ENCODE results near the gene GNRH2. TPM values are rescaled to one million over a fixed set of nuclear protein-coding genes. Genes with fewer than 3 reads are reported as not detected.

GNRH2 gene
- total and polyA plus RNA-seq, 2 donors: not detected

- H3K4me3 ChIP-seq (ENCODE audit: low read depth, low read length): no peak overlapping the region
- WGBS: 94% methylated on average over 8 of the region's 8 CpGs
- H3K4me1 ChIP-seq (ENCODE audit: insufficient read depth): no peaks in the 10 kb centered on the region
- DNase-seq (ENCODE audit: extremely low spot score): no peak
- H3K27ac ChIP-seq (ENCODE audit: low read depth): no peak overlapping the region
- H3K36me3 ChIP-seq (ENCODE audit: insufficient read depth): no peaks in the 10 kb centered on the region
Observed at GRCh38 chr20:3085571-3086072, 42.2 kb downstream of the GNRH2 start.

- H3K4me3 ChIP-seq (ENCODE audit: low read depth, low read length): no peak overlapping the region
- no peak for DNase-seq (ENCODE audit: extremely low spot score)
- no peaks in the 10 kb centered on the region for H3K4me1 ChIP-seq (ENCODE audit: insufficient read depth)
- H3K27ac ChIP-seq (ENCODE audit: low read depth): no peak overlapping the region
- no peaks in the 10 kb centered on the region for H3K36me3 ChIP-seq (ENCODE audit: insufficient read depth)
- WGBS: 82% methylated on average over 7 of the region's 7 CpGs
Observed at GRCh38 chr20:3088031-3088430, 44.6 kb downstream of the GNRH2 start.

GRCh38 chr20:3090565-3090964, 47.1 kb downstream of the GNRH2 start:
- no peak for DNase-seq (ENCODE audit: extremely low spot score)
- H3K4me1 ChIP-seq (ENCODE audit: insufficient read depth): no peaks in the 10 kb centered on the region
- no peak overlapping the region for H3K4me3 ChIP-seq (ENCODE audit: low read depth, low read length)
- H3K27ac ChIP-seq (ENCODE audit: low read depth): no peak overlapping the region
- no peaks in the 10 kb centered on the region for H3K36me3 ChIP-seq (ENCODE audit: insufficient read depth)
- WGBS: 2% methylated on average over 1 of the region's 1 CpG

GRCh38 chr20:3092611-3093379, 49.4 kb downstream of the GNRH2 start:
- WGBS: 13% methylated on average over 79 of the region's 81 CpGs
- H3K4me3 ChIP-seq (ENCODE audit: low read depth, low read length): peak overlapping the region; percentile 8
- no peak for DNase-seq (ENCODE audit: extremely low spot score)
- no peaks in the 10 kb centered on the region for H3K36me3 ChIP-seq (ENCODE audit: insufficient read depth)
- H3K4me1 ChIP-seq (ENCODE audit: insufficient read depth): no peaks in the 10 kb centered on the region
- H3K27ac ChIP-seq (ENCODE audit: low read depth): no peak overlapping the region

GRCh38 chr20:3093861-3094361, 50.5 kb downstream of the GNRH2 start:
- Histone ChIP-seq H3K4me1 (ENCODE audit: insufficient read depth) (no peaks in the 10 kb centered on the region), H3K36me3 (ENCODE audit: insufficient read depth) (no peaks in the 10 kb centered on the region), H3K4me3 (ENCODE audit: low read depth, low read length) (no peak overlapping the region), H3K27ac (ENCODE audit: low read depth) (no peak overlapping the region)
- 65% methylated on average over 10 of the region's 10 CpGs for WGBS
- DNase-seq (ENCODE audit: extremely low spot score): no peak

- 85% methylated on average over 13 of the region's 13 CpGs for WGBS
- no peaks in the 10 kb centered on the region for H3K36me3 ChIP-seq (ENCODE audit: insufficient read depth)
- H3K27ac ChIP-seq (ENCODE audit: low read depth): no peak overlapping the region
- H3K4me3 ChIP-seq (ENCODE audit: low read depth, low read length): no peak overlapping the region
- no peaks in the 10 kb centered on the region for H3K4me1 ChIP-seq (ENCODE audit: insufficient read depth)
- DNase-seq (ENCODE audit: extremely low spot score): no peak
Observed at GRCh38 chr20:3094848-3095629, 51.6 kb downstream of the GNRH2 start.

Other genes starting within 250 kb of the GNRH2 start
- 46.9 TPM for gene CPXM1, start 243.0 kb upstream of the GNRH2 start, total RNA-seq
- 19.4 TPM for gene CPXM1, start 243.0 kb upstream of the GNRH2 start, polyA plus RNA-seq
- gene C20orf141, start 228.6 kb upstream of the GNRH2 start, total RNA-seq: not detected
- gene C20orf141, start 228.6 kb upstream of the GNRH2 start, polyA plus RNA-seq: not detected
- not detected for gene TMEM239, start 227.3 kb upstream of the GNRH2 start, total RNA-seq
- not detected for gene TMEM239, start 227.3 kb upstream of the GNRH2 start, polyA plus RNA-seq
- 16.6 TPM for gene PCED1A, start 203.0 kb upstream of the GNRH2 start, total RNA-seq
- gene PCED1A, start 203.0 kb upstream of the GNRH2 start, polyA plus RNA-seq: 29.8 TPM
- 22.2 TPM for gene VPS16, start 202.9 kb upstream of the GNRH2 start, total RNA-seq
- 33.2 TPM for gene VPS16, start 202.9 kb upstream of the GNRH2 start, polyA plus RNA-seq
- gene PTPRA, start 170.1 kb upstream of the GNRH2 start, total RNA-seq: 139 TPM
- gene PTPRA, start 170.1 kb upstream of the GNRH2 start, polyA plus RNA-seq: 52.6 TPM
- 18.3 TPM for gene MRPS26, start 2.4 kb downstream of the GNRH2 start, total RNA-seq
- gene MRPS26, start 2.4 kb downstream of the GNRH2 start, polyA plus RNA-seq: 97.4 TPM
- gene OXT, start 28.0 kb downstream of the GNRH2 start, total RNA-seq: not detected
- gene OXT, start 28.0 kb downstream of the GNRH2 start, polyA plus RNA-seq: 0.48 TPM
- gene AVP, start 41.1 kb downstream of the GNRH2 start, total RNA-seq: not detected
- gene AVP, start 41.1 kb downstream of the GNRH2 start, polyA plus RNA-seq: not detected
- gene FASTKD5, start 116.2 kb downstream of the GNRH2 start, total RNA-seq: 12.4 TPM
- gene FASTKD5, start 116.2 kb downstream of the GNRH2 start, polyA plus RNA-seq: 11.5 TPM
- 3.2 TPM for gene UBOX5, start 116.2 kb downstream of the GNRH2 start, total RNA-seq
- gene UBOX5, start 116.2 kb downstream of the GNRH2 start, polyA plus RNA-seq: 7.5 TPM
- gene LZTS3, start 129.9 kb downstream of the GNRH2 start, total RNA-seq: 3.1 TPM
- gene LZTS3, start 129.9 kb downstream of the GNRH2 start, polyA plus RNA-seq: 10.4 TPM
- 14.8 TPM for gene DDRGK1, start 161.1 kb downstream of the GNRH2 start, total RNA-seq
- gene DDRGK1, start 161.1 kb downstream of the GNRH2 start, polyA plus RNA-seq: 76.3 TPM
- 17.0 TPM for gene ITPA, start 165.9 kb downstream of the GNRH2 start, total RNA-seq
- gene ITPA, start 165.9 kb downstream of the GNRH2 start, polyA plus RNA-seq: 40.8 TPM
- gene SLC4A11, start 195.6 kb downstream of the GNRH2 start, total RNA-seq: 0.37 TPM
- 1.8 TPM for gene SLC4A11, start 195.6 kb downstream of the GNRH2 start, polyA plus RNA-seq